Ishikawa (cell line): Measurements from ENCODE around the gene RIMBP2.

Experiments
- CEBPB ChIP-seq: IDR thresholded peaks from 2 replicates; pipeline ENCODE4 v1.6.1; 2012
- CREB1 ChIP-seq: IDR thresholded peaks from 2 replicates; pipeline ENCODE4 v1.6.1; 2012; ENCODE audit warnings: low read depth
- EGR1 ChIP-seq: IDR thresholded peaks from 2 replicates; pipeline ENCODE4 v1.6.1; 2012
- EP300 ChIP-seq: IDR thresholded peaks from 2 replicates; pipeline ENCODE4 v1.6.1; 2012; ENCODE audit warnings: borderline replicate concordance
- FOXM1 ChIP-seq: IDR thresholded peaks from 2 replicates; pipeline ENCODE4 v1.6.1; 2012; ENCODE audit warnings: low read depth, borderline replicate concordance
- NFIC ChIP-seq: IDR thresholded peaks from 2 replicates; pipeline ENCODE4 v1.6.1; 2012
- RAD21 ChIP-seq: IDR thresholded peaks from 2 replicates; pipeline ENCODE4 v1.6.1; 2012; ENCODE audit warnings: low read depth
- TAF1 ChIP-seq: IDR thresholded peaks from 2 replicates; pipeline ENCODE4 v1.6.1; 2012; ENCODE audit warnings: low read depth, mild to moderate bottlenecking
- TCF12 ChIP-seq: IDR thresholded peaks from 2 replicates; pipeline ENCODE4 v1.6.1; 2012; ENCODE audit warnings: low read depth
- TEAD4 ChIP-seq: IDR thresholded peaks from 2 replicates; pipeline ENCODE4 v1.6.1; 2012
- YY1 ChIP-seq: IDR thresholded peaks from 2 replicates; pipeline ENCODE4 v1.6.1; 2012; ENCODE audit warnings: low read depth
- ZBTB7A ChIP-seq: IDR thresholded peaks from 2 replicates; pipeline ENCODE4 v1.6.1; 2012; ENCODE audit warnings: low read depth
- TF ChIP-seq, protein P1 (sequence below): IDR thresholded peaks from 2 replicates; pipeline ENCODE4 v1.6.1; 2012
- TF ChIP-seq, protein P2 (sequence below): IDR thresholded peaks from 2 replicates; pipeline ENCODE4 v1.6.1; 2012
- TF ChIP-seq, protein P3 (sequence below): IDR thresholded peaks from 2 replicates; pipeline ENCODE4 v1.6.1; 2012; ENCODE audit warnings: low read depth, mild to moderate bottlenecking

RIMBP2 gene

DNA sequence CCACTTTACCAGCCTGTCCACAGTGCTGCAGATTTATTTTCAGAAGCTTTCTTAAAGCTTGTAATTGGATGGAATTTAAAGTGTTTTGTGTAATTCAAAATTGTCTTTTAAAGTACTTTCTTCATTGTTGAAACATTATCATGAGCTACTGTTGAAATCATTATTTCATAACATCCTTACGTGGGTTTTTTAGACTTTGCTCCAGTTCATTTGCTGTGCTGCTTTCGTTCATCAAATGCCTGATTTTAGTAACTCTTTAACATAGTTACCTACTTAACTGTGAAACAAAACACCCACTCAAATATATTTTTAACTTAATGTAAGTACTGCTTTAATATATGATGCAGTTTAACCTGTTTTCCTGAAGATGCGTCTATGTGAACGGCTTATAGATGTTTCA, 330.9 kb downstream of the RIMBP2 start:
- TF ChIP-seq EP300 (no peak), CREB1 (no peak), NFIC (no peak), FOXM1 (no peak), TEAD4 (no peak), CEBPB (no peak), EGR1 (no peak), RAD21 (no peak), YY1 (no peak), TAF1 (no peak), TCF12 (no peak), ZBTB7A (no peak)
- TF ChIP-seq, protein P1, sequence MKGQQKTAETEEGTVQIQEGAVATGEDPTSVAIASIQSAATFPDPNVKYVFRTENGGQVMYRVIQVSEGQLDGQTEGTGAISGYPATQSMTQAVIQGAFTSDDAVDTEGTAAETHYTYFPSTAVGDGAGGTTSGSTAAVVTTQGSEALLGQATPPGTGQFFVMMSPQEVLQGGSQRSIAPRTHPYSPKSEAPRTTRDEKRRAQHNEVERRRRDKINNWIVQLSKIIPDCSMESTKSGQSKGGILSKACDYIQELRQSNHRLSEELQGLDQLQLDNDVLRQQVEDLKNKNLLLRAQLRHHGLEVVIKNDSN = no peak
- TF ChIP-seq, protein P2, sequence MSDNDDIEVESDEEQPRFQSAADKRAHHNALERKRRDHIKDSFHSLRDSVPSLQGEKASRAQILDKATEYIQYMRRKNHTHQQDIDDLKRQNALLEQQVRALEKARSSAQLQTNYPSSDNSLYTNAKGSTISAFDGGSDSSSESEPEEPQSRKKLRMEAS = no peak
- TF ChIP-seq, protein P3, sequence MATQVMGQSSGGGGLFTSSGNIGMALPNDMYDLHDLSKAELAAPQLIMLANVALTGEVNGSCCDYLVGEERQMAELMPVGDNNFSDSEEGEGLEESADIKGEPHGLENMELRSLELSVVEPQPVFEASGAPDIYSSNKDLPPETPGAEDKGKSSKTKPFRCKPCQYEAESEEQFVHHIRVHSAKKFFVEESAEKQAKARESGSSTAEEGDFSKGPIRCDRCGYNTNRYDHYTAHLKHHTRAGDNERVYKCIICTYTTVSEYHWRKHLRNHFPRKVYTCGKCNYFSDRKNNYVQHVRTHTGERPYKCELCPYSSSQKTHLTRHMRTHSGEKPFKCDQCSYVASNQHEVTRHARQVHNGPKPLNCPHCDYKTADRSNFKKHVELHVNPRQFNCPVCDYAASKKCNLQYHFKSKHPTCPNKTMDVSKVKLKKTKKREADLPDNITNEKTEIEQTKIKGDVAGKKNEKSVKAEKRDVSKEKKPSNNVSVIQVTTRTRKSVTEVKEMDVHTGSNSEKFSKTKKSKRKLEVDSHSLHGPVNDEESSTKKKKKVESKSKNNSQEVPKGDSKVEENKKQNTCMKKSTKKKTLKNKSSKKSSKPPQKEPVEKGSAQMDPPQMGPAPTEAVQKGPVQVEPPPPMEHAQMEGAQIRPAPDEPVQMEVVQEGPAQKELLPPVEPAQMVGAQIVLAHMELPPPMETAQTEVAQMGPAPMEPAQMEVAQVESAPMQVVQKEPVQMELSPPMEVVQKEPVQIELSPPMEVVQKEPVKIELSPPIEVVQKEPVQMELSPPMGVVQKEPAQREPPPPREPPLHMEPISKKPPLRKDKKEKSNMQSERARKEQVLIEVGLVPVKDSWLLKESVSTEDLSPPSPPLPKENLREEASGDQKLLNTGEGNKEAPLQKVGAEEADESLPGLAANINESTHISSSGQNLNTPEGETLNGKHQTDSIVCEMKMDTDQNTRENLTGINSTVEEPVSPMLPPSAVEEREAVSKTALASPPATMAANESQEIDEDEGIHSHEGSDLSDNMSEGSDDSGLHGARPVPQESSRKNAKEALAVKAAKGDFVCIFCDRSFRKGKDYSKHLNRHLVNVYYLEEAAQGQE = no peak

DNA sequence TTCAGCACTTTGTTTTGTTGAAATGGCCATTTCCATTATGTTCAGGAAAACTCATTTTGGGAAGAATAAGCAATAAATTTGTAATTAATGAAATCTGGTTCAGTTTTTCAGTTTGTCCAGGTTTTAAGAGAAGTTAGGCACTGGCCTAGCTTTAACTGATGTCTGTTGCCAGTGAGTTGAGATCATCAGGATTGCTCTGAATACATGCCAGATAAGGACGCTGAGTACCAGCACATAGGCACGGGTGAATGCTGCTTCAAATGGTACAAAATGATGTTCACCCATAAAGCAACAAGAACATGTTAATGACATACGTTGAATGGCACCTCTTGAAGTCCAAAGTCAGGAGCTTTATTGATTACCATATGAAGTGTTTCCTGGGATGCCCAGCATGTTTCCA, 331.9 kb downstream of the RIMBP2 start:
- TF ChIP-seq RAD21 (no peak), TCF12 (no peak), FOXM1 (no peak), NFIC (no peak), ZBTB7A (no peak), TEAD4 (no peak), TAF1 (no peak)
- TF ChIP-seq, protein P1 = no peak
- TF ChIP-seq, protein P2 = no peak

DNA sequence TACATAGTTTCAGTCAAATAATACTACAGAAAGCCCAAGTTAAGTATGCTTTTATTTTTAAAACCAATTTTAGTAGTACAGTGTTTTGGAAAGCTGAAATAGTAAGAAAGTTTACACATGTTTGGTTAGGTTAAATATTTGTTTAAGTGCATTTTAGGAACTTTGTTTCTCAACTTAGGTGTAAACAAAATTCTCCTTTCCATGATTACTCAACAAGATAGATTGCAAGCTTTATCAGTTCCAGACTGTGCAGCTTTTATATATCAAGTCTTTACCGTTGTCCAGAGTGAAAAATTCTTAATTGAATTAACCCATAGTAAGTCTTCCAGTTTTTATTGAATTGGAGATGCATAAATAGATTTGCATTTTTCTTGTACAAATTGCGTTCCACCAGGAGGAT, 333.3 kb downstream of the RIMBP2 start:
- no peak for TF ChIP-seq FOXM1
- no peak for TF ChIP-seq CEBPB
- no peak for TF ChIP-seq TCF12
- TF ChIP-seq, protein P2 = no peak

DNA sequence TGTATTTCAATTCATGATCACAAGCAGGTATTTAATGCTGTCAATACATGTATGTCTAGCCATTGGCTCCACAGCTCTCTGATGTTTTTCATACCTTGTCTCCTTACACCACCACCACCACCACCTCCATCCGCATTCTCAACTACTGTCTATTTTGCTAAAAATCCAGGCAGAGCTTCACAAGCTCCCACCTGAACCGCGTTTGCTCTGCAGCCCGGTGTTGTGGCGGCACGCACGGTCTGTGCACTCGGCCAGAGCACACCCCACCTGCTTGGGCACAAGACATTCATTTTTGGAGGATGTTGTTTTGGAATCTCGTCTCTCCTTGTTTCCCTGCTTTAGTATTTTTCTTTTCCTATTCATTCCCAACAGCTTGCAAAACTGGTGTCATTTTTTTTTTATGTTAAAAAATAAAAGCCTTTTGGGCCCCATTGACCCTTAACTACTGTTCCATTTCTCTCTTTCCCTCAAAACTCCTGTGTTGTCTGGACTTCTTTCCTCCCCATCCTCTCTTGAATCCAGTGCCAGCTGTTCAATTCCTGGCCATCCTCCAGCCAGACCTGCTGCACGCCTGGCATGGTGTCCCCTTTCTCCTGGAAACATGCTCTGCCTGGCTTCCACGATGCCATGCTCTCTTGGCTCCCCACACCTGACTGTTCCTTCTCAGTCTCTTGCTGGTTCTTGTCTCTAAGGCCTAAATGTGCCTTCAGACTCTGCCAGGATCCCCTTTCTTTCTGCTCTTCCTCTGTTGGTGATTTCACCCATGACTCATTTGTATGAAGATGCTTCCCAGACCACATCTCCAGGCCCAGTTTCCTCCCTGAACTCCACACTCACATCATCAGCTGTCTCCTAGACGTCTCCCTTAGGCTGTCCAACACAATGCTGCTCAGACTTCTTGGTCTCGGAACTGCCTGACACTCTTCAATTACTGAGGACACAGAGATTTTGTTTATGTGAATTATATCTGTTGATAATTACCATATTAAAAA, 340.5 kb downstream of the RIMBP2 start:
- TF ChIP-seq ZBTB7A (no peak), NFIC (no peak)
- TF ChIP-seq, protein P2 = no peak

DNA sequence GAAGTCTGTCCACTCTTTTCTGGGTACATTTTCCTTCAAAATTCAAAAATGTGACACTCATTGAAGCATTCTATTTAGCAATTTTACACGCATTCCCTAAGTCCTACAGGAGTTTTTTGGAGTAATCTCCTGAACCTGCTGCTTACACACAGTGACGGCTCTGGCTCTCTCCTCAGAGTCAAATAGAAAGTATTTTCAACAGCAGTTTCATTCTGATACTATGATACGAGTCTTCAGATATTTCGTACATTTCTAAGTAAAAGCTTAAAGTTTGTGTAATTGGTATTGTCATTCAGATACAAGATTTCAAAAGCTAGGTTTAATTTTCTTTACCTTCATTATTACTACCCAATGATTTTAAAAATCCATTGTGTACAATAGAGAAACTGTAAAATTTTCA, 342.0 kb downstream of the RIMBP2 start:
- TF ChIP-seq CEBPB (no peak), FOXM1 (no peak), NFIC (no peak), TAF1 (no peak), CREB1 (no peak), ZBTB7A (no peak), TEAD4 (no peak), TCF12 (no peak), EP300 (no peak)
- TF ChIP-seq, protein P3 = no peak
- TF ChIP-seq, protein P1 = no peak
